T-helper 17 cell (primary cell): ENCODE measurements around the gene SPDYE8. TPM values are rescaled to one million over a fixed set of nuclear protein-coding genes. Genes with fewer than 3 reads are reported as not detected.
"Not testable (repeated sequence)": the region's sequence is repeated elsewhere in the genome, so short reads cannot be mapped to it uniquely, and the experiment has no call there.

ENCODE experiments used
- ATAC-seq: fragments of 150-1000 bp; cut with Tn5 transposase; 2 replicates; pipeline ENCODE4 v1.10.0; 2021; ENCODE audit warnings: mild to moderate bottlenecking, moderate library complexity
- DNase-seq, 3 donors: peaks; one replicate each; pipeline versions ENCODE4 v3.0.0 to v3.0.0-alpha.2; 2020 to 2021
- H3K9me3 ChIP-seq: one replicate; pipeline ENCODE4 v1.7.0; 2013; ENCODE audit warnings: low read length, mild to moderate bottlenecking; ENCODE audit not compliant: control insufficient read depth, poor library complexity, severe bottlenecking
- H3K27ac Mint-ChIP-seq: one replicate; pipeline ENCODE4 v1.8.0; 2022; ENCODE audit warnings: mild to moderate bottlenecking, moderate library complexity, mixed read lengths
- H3K27me3 Mint-ChIP-seq: one replicate; pipeline ENCODE4 v1.8.0; 2022; ENCODE audit warnings: mixed read lengths
- H3K36me3 Mint-ChIP-seq: one replicate; pipeline ENCODE4 v1.8.0; 2022; ENCODE audit warnings: low read depth, mixed read lengths
- H3K4me1 Mint-ChIP-seq: one replicate; pipeline ENCODE4 v1.8.0; 2022; ENCODE audit warnings: mild to moderate bottlenecking, mixed read lengths
- H3K4me3 Mint-ChIP-seq: one replicate; pipeline ENCODE4 v1.8.0; 2022; ENCODE audit warnings: mild to moderate bottlenecking, moderate library complexity, mixed read lengths
- total RNA-seq, 4 donors: library from RNA in 2 of 4; stranded (reverse) in 2 of 4; gene quantifications; one replicate each; pipeline ENCODE4 v1.2.3 and lab custom pipeline; 2022 to 2026

Gene SPDYE8
- total RNA-seq = not detected
- total RNA-seq (lab: John Stamatoyannopoulos, UW) = 0 reads per million in 2 donors

GRCh38 chr7:73029666-73030065 is at the start of gene SPDYE8:
TSS of gene SPDYE8 (minus strand) at chr7:73029766. CDS start at chr7:73027966, 1,800 bp downstream.
- not testable (repeated sequence) for H3K27ac Mint-ChIP-seq, DNase-seq, H3K4me1 Mint-ChIP-seq, H3K36me3 Mint-ChIP-seq, H3K9me3 ChIP-seq, H3K27me3 Mint-ChIP-seq, ATAC-seq, H3K4me3 Mint-ChIP-seq

GRCh38 chr7:73057811-73058210 is 28.2 kb upstream of the SPDYE8 start, which contains the start of gene SPDYE11:
TSS of gene SPDYE11 (minus strand) at chr7:73057911. CDS start at chr7:73056111, 1,800 bp downstream.
- H3K4me3 Mint-ChIP-seq, H3K27ac Mint-ChIP-seq: not testable (repeated sequence)

GRCh38 chr7:73006491-73006890 is 23.1 kb downstream of the SPDYE8 start:
- H3K4me3 Mint-ChIP-seq = peak overlapping the region; percentile 36
- not testable (repeated sequence) for H3K27ac Mint-ChIP-seq, DNase-seq

More at GRCh38 chr7:73057811-73058210, 28.2 kb upstream of the SPDYE8 start, which contains the start of gene SPDYE11:
- not testable (repeated sequence) for H3K36me3 Mint-ChIP-seq, ATAC-seq, DNase-seq, H3K27me3 Mint-ChIP-seq, H3K4me1 Mint-ChIP-seq, H3K9me3 ChIP-seq

GRCh38 chr7:73005693-73006447 is 23.7 kb downstream of the SPDYE8 start:
- ATAC-seq (peak; percentile 85), DNase-seq (peak; percentile 69 to 87 (median 69))
- peak overlapping the region; percentile 91 for H3K27ac Mint-ChIP-seq
- peak overlapping the region; percentile 99 for H3K4me3 Mint-ChIP-seq
- H3K27me3 Mint-ChIP-seq, H3K9me3 ChIP-seq, H3K36me3 Mint-ChIP-seq, H3K4me1 Mint-ChIP-seq: not testable (repeated sequence)

More at GRCh38 chr7:73006491-73006890, 23.1 kb downstream of the SPDYE8 start:
- H3K27me3 Mint-ChIP-seq, H3K36me3 Mint-ChIP-seq, ATAC-seq, H3K4me1 Mint-ChIP-seq, H3K9me3 ChIP-seq: not testable (repeated sequence)

- not testable (repeated sequence) for H3K27me3 Mint-ChIP-seq, H3K9me3 ChIP-seq, H3K36me3 Mint-ChIP-seq, H3K4me1 Mint-ChIP-seq
- DNase-seq (peak; percentile 59 to 72 (median 64)), ATAC-seq (peak; percentile 79)
- H3K27ac Mint-ChIP-seq = peak overlapping the region; percentile 91
- H3K4me3 Mint-ChIP-seq = peak overlapping the region; percentile 99
Observed at GRCh38 chr7:73005356-73005692, 24.2 kb downstream of the SPDYE8 start.

- DNase-seq, H3K4me3 Mint-ChIP-seq, H3K27me3 Mint-ChIP-seq, H3K27ac Mint-ChIP-seq, H3K4me1 Mint-ChIP-seq, ATAC-seq, H3K9me3 ChIP-seq, H3K36me3 Mint-ChIP-seq: not testable (repeated sequence)
Observed at GRCh38 chr7:72997887-72998468, 31.6 kb downstream of the SPDYE8 start.

- not testable (repeated sequence) for ATAC-seq, H3K9me3 ChIP-seq, H3K27me3 Mint-ChIP-seq, H3K4me3 Mint-ChIP-seq, H3K27ac Mint-ChIP-seq, DNase-seq, H3K4me1 Mint-ChIP-seq, H3K36me3 Mint-ChIP-seq
Observed at GRCh38 chr7:72997447-72997846, 32.1 kb downstream of the SPDYE8 start.

GRCh38 chr7:72995484-72995883 is 34.1 kb downstream of the SPDYE8 start:
- not testable (repeated sequence) for ATAC-seq, H3K4me1 Mint-ChIP-seq, H3K9me3 ChIP-seq, H3K27me3 Mint-ChIP-seq, H3K27ac Mint-ChIP-seq, H3K36me3 Mint-ChIP-seq, H3K4me3 Mint-ChIP-seq, DNase-seq

- H3K27me3 Mint-ChIP-seq, H3K36me3 Mint-ChIP-seq, H3K9me3 ChIP-seq, H3K4me1 Mint-ChIP-seq, ATAC-seq, DNase-seq, H3K27ac Mint-ChIP-seq, H3K4me3 Mint-ChIP-seq: not testable (repeated sequence)
Observed at GRCh38 chr7:72990146-72990913, 39.2 kb downstream of the SPDYE8 start.

- not testable (repeated sequence) for DNase-seq, H3K36me3 Mint-ChIP-seq, H3K4me1 Mint-ChIP-seq, H3K4me3 Mint-ChIP-seq, H3K27me3 Mint-ChIP-seq, H3K27ac Mint-ChIP-seq, H3K9me3 ChIP-seq, ATAC-seq
Observed at GRCh38 chr7:72982084-72982483, 47.5 kb downstream of the SPDYE8 start.

- not testable (repeated sequence) for H3K4me1 Mint-ChIP-seq, H3K36me3 Mint-ChIP-seq, DNase-seq, H3K9me3 ChIP-seq, H3K4me3 Mint-ChIP-seq, H3K27ac Mint-ChIP-seq, H3K27me3 Mint-ChIP-seq, ATAC-seq
Observed at GRCh38 chr7:72980382-72980781, 49.2 kb downstream of the SPDYE8 start.

- H3K9me3 ChIP-seq = not testable (repeated sequence)
Observed at GRCh38 chr7:72976434-72976833, 53.1 kb downstream of the SPDYE8 start.

GRCh38 chr7:72975656-72976286 is 53.8 kb downstream of the SPDYE8 start:
- not testable (repeated sequence) for H3K36me3 Mint-ChIP-seq, H3K4me3 Mint-ChIP-seq, H3K27ac Mint-ChIP-seq, DNase-seq, H3K4me1 Mint-ChIP-seq, H3K9me3 ChIP-seq, ATAC-seq, H3K27me3 Mint-ChIP-seq

More at GRCh38 chr7:72976434-72976833, 53.1 kb downstream of the SPDYE8 start:
- not testable (repeated sequence) for H3K36me3 Mint-ChIP-seq, ATAC-seq, H3K27ac Mint-ChIP-seq, H3K27me3 Mint-ChIP-seq, DNase-seq, H3K4me3 Mint-ChIP-seq, H3K4me1 Mint-ChIP-seq
